GM04504 (cell line): ENCODE data around the gene SGK1.

Experiments used
- DNase-seq: peaks from one replicate; pipeline ENCODE4 v3.0.0-alpha.2; 2012; ENCODE audit warnings: low read depth

The SGK1 gene

DNA sequence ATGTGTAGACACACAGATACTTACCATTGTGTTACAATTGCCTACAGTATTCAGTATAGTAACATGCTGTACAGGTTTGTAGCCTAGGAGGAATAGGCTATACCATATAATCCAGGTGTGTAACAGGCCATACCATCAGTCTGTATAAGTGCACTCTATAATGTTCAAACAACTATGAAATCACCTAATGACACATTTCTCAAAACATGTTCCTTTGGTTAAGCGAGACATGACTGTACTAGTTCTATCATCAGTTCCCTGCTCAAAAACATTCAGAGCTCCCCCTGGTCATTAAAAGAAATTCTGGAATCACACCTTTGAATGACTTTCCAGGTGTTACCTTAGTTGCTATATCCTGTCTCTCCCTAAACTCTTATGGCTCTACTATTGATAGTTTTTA lies 195.1 kb downstream of the SGK1 start:
- no peak for DNase-seq

DNA sequence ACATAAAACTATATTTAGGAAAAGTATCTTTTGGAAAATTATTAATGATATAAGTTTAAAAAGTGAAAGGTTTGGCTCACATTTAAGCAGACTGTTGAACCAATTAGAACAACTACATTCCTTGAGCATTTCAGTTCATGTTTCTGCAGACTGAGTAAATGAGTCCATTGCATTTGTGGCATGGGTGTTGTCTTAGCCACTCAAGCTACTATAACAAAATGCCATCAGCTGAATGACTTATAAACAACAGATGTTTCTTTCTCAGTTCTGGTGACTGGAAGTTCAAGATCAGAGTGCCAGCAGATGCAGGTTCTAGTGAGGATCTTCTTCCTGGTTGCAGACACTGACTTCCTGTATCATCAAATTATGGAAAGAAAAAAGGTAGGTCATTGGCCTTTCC lies 198.4 kb downstream of the SGK1 start:
- DNase-seq = no peak
